Measurements from ENCODE around the gene RAD51B.

The RAD51B gene

DNA sequence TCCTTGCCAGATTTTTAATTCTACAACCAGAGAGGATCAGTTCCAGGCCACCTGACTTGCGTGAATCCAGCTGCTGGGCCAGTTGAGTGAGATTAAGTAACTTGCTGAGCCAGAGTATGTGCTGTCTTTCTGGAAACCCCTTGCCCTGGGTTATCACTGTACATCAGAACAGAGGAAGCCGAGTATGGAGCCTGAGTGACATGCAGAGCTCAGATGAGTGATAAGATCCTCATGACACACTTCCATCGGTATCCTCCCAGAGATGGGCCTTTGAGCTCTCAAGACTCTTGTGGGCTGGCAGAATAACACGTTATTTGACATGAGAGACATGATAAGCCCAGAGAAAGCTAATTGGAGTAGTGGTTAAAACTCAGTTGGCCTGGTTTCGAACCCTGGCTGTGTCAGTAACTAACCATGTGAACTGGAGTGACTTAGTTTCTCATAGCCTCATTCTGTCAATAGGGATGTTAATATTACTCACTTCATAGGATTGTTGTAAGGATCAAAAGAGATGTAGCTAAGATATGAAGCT, 585.1 kb downstream of the RAD51B start:
- H3K4me3 ChIP-seq (ENCODE audit: control insufficient read depth, low read depth, low read length): no peak overlapping the region
- TF ChIP-seq, protein P1, sequence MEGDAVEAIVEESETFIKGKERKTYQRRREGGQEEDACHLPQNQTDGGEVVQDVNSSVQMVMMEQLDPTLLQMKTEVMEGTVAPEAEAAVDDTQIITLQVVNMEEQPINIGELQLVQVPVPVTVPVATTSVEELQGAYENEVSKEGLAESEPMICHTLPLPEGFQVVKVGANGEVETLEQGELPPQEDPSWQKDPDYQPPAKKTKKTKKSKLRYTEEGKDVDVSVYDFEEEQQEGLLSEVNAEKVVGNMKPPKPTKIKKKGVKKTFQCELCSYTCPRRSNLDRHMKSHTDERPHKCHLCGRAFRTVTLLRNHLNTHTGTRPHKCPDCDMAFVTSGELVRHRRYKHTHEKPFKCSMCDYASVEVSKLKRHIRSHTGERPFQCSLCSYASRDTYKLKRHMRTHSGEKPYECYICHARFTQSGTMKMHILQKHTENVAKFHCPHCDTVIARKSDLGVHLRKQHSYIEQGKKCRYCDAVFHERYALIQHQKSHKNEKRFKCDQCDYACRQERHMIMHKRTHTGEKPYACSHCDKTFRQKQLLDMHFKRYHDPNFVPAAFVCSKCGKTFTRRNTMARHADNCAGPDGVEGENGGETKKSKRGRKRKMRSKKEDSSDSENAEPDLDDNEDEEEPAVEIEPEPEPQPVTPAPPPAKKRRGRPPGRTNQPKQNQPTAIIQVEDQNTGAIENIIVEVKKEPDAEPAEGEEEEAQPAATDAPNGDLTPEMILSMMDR (conservative IDR thresholded peaks at IDR 0.05; ENCODE audit: control insufficient read depth, insufficient read depth, low read depth, low read length): no peak
- no peak for DNase-seq (ENCODE audit: low read depth)

DNA sequence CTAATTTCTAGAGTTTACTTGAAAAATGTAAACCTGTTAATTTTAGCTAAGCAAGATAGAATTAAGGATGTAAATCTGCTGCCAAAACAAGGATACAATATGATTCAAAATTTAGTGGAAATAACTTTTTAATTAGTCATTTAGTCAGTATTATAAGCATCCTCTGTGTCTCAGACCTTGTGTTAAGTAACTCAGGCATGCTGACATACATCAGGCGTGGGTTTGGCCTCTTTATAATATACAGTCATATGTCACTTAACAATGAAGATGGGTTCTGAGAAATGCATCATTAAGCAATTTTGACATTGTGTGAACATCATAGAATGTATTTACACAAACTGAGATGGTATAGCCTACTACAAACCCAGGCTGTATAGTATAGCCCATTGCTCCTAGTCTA, 586.4 kb downstream of the RAD51B start:
- TF ChIP-seq, protein P1 (conservative IDR thresholded peaks at IDR 0.05; ENCODE audit: control insufficient read depth, insufficient read depth, low read depth, low read length): no peak
- DNase-seq (ENCODE audit: low read depth): peak; percentile 74

DNA sequence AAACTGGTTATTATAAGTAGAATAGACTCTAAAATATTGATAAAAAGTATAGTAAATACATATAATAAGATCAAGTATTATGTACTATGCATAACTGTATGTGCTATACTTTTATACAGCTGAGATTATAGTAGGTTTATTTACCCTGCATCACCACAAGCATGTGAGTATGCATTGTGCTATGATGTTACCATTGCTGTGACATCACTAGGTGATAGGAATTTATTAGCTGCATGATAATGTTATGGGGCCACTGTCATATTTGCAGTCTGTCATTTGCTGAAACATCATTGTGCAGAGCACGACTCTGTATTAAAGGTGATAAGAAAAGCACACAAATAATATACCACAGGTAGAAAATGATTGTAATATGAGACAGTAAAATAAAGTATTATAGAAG, 587.7 kb downstream of the RAD51B start:
- no peak overlapping the region for H3K4me3 ChIP-seq (ENCODE audit: control insufficient read depth, low read depth, low read length)
- DNase-seq (ENCODE audit: low read depth): no peak
- TF ChIP-seq, protein P1 (conservative IDR thresholded peaks at IDR 0.05; ENCODE audit: control insufficient read depth, insufficient read depth, low read depth, low read length): no peak

More for the DNA sequence above, 586.4 kb downstream of the RAD51B start:
- no peak overlapping the region for H3K4me3 ChIP-seq (ENCODE audit: control insufficient read depth, low read depth, low read length)

DNA sequence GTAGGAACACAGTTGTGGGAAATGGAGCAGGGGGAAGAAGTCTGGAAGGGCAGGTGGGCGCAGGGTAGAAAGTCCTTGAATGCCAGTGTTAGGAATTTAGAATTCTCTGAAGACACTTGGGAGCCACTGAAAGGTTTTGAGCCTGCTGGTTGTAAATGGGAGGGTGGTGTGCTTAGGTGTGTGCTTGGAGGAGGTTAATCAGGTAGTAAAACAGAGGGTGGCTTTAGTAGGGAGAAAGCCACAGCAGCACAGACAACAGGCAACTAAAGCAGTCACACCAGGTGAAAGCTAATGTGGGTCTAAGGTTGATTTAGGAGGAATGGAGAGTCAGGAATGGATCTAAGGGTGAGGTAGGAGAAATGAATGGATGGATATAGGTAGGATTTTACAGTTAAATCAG, 588.2 kb downstream of the RAD51B start:
- DNase-seq (ENCODE audit: low read depth): no peak
- TF ChIP-seq, protein P1 (conservative IDR thresholded peaks at IDR 0.05; ENCODE audit: control insufficient read depth, insufficient read depth, low read depth, low read length): no peak
- H3K4me3 ChIP-seq (ENCODE audit: control insufficient read depth, low read depth, low read length): no peak overlapping the region

DNA sequence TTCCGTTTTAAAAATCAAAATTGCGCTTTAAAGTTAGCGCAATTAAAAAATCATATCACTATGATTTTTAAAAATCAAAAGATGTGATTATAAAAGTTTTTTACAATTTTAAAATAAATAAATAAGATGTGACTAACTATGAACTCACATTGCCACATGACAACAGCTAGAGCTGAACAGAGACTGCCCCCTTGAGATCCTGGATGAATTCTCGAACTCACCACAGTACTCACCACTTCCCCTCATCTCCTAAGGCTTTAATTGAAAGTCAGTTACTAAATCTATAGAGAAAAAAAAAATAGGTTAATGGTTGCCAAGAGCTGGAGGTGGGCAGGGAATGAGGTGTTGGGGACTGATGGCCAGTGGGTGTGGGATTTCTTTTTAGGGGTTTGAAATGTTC, 589.1 kb downstream of the RAD51B start:
- TF ChIP-seq, protein P1 (conservative IDR thresholded peaks at IDR 0.05; ENCODE audit: control insufficient read depth, insufficient read depth, low read depth, low read length): peak; percentile 38
- no peak overlapping the region for H3K4me3 ChIP-seq (ENCODE audit: control insufficient read depth, low read depth, low read length)
- peak; percentile 79 for DNase-seq (ENCODE audit: low read depth)

DNA sequence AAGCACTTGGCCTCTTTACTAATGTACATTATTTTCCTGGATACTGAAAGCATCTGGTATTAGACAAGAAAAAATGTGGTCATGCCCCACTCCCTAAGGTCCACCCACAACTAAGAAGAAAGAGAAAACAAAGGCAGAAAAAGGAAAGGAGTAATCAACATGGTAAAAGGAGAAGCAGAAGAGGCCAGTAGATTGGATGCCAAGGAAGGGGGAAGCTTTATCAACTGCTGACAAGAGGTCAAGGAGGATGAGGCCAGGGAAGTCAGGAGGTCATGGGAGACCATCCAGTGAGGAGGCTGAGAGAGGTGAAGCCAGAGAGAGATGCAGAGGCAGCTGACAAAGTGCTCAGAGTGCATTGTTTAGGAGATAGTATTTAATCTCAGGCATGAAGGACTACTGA, 589.8 kb downstream of the RAD51B start:
- TF ChIP-seq, protein P1 (conservative IDR thresholded peaks at IDR 0.05; ENCODE audit: control insufficient read depth, insufficient read depth, low read depth, low read length): no peak
- H3K4me3 ChIP-seq (ENCODE audit: control insufficient read depth, low read depth, low read length): no peak overlapping the region
- peak; percentile 54 for DNase-seq (ENCODE audit: low read depth)

All from fibroblast of mammary gland (primary cell).